Liver (tissue), 9 donors: ENCODE measurements around the gene NUP205. TPM values are rescaled to one million over a fixed set of nuclear protein-coding genes. Genes with fewer than 3 reads are reported as not detected.

Experiments
- DNase-seq: peaks from one replicate; pipeline ENCODE4 v3.0.0-alpha.2; 2017; ENCODE audit warnings: low spot score
- H3K27ac ChIP-seq, 2 donors: one replicate each; pipeline ENCODE4 v1.7.0; 2013; ENCODE audit warnings: inconsistent platforms in 2 of 2, low read length in 2 of 2, control low read depth in 1 of 2, low read depth in 1 of 2, mild to moderate bottlenecking in 1 of 2
- H3K27me3 ChIP-seq, 4 donors: one replicate each; pipeline versions ENCODE4 v1.6.1 to v1.7.0; 2013; ENCODE audit warnings: low read length in 3 of 4, inconsistent platforms in 1 of 4, mild to moderate bottlenecking in 1 of 4, moderate library complexity in 1 of 4; ENCODE audit not compliant: control insufficient read depth in 4 of 4, insufficient read depth in 4 of 4
- H3K36me3 ChIP-seq, 4 donors: one replicate each; pipeline versions ENCODE4 v1.6.1 to v1.7.0; 2013; ENCODE audit warnings: low read length in 3 of 4, mild to moderate bottlenecking in 3 of 4, low read depth in 1 of 4, moderate library complexity in 1 of 4; ENCODE audit not compliant: control insufficient read depth in 4 of 4, insufficient read depth in 3 of 4
- H3K4me1 ChIP-seq, 4 donors: one replicate each; pipeline versions ENCODE4 v1.6.1 to v1.7.0; 2013; ENCODE audit warnings: low read length in 3 of 4, mild to moderate bottlenecking in 3 of 4, moderate library complexity in 1 of 4; ENCODE audit not compliant: control insufficient read depth in 4 of 4, insufficient read depth in 4 of 4
- H3K4me3 ChIP-seq, 3 donors: one replicate each; pipeline versions ENCODE4 v1.6.1 to v1.7.0; 2013; ENCODE audit warnings: low read length in 3 of 3, control low read depth in 1 of 3, low read depth in 1 of 3, mild to moderate bottlenecking in 1 of 3
- H3K9ac ChIP-seq, 2 donors: one replicate each; pipeline ENCODE4 v1.7.0; 2013; ENCODE audit warnings: low read length in 2 of 2, mild to moderate bottlenecking in 2 of 2, moderate library complexity in 2 of 2, control low read depth in 1 of 2, low read depth in 1 of 2
- H3K9me3 ChIP-seq, 4 donors: one replicate each; pipeline versions ENCODE4 v1.6.1 to v1.7.0; 2013; ENCODE audit warnings: low read length in 3 of 4; ENCODE audit not compliant: control insufficient read depth in 4 of 4
- CTCF ChIP-seq: fragments of 150-350 bp; IDR thresholded peaks from 2 replicates; pipeline ENCODE4 v1.5.1; 2017; ENCODE audit warnings: improper control_type of control experiment, low read depth, low read length; ENCODE audit not compliant: missing input control
- FOXA1 ChIP-seq: IDR thresholded peaks from 2 replicates; pipeline ENCODE4 v1.6.1; 2016; ENCODE audit warnings: antibody characterized with exemption
- FOXA2 ChIP-seq: IDR thresholded peaks from 2 replicates; pipeline ENCODE4 v1.6.1; 2016; ENCODE audit warnings: antibody characterized with exemption
- JUND ChIP-seq, 2 donors: IDR thresholded peaks; 2 replicates each; pipeline ENCODE4 v1.6.1; 2016; ENCODE audit warnings: antibody characterized with exemption in 2 of 2
- MAX ChIP-seq: IDR thresholded peaks from 2 replicates; pipeline ENCODE4 v1.6.1; 2016; ENCODE audit warnings: antibody characterized with exemption
- NR2F2 ChIP-seq: IDR thresholded peaks from 2 replicates; pipeline ENCODE4 v1.6.1; 2016; ENCODE audit warnings: antibody characterized with exemption
- RAD21 ChIP-seq, 2 donors: IDR thresholded peaks; 2 replicates each; pipeline ENCODE4 v1.6.1; 2016; ENCODE audit warnings: antibody characterized with exemption in 2 of 2, mild to moderate bottlenecking in 2 of 2
- REST ChIP-seq: IDR thresholded peaks from 2 replicates; pipeline ENCODE4 v1.6.1; 2016; ENCODE audit warnings: antibody characterized with exemption, mild to moderate bottlenecking
- SP1 ChIP-seq: IDR thresholded peaks from 2 replicates; pipeline ENCODE4 v1.6.1; 2018; ENCODE audit warnings: antibody characterized with exemption, mild to moderate bottlenecking
- YY1 ChIP-seq: IDR thresholded peaks from 2 replicates; pipeline ENCODE4 v1.6.1; 2016; ENCODE audit warnings: antibody characterized with exemption, mild to moderate bottlenecking
- ZBTB33 ChIP-seq: IDR thresholded peaks from 2 replicates; pipeline ENCODE4 v1.6.1; 2016; ENCODE audit warnings: antibody characterized with exemption
- WGBS: extraction: QIAGEN DNeasy Blood & Tissue Kit; methylation state at CpG from one replicate; pipeline ENCODE4 v1.1.7; 2013; 5-methylcytosine and 5-hydroxymethylcytosine counted together
- polyA plus RNA-seq, 2 donors: library from polyadenylated mRNA; stranded (reverse) in 1 of 2; unstranded in 1 of 2; fragments of 200-250 nt in 1 of 2; fragments of >200 nt in 1 of 2; fragmentation: Nextera tagmentation in 1 of 2; extraction: Ambion mirVana in 1 of 2; gene quantifications; one replicate each; pipeline versions ENCODE4 v1.2.1 to v1.2.3, GENCODE V29; 2013 to 2015
- total RNA-seq, 2 donors: library from RNA; depleted of rRNA; stranded (reverse); fragments of >200 nt; gene quantifications; one replicate each; pipeline ENCODE4 v1.2.3, GENCODE V29; 2014
- donor health status: healthy.
- donor health status: healthy.
- donor health status: healthy.
- donor health status: healthy.
- donor health status: healthy.

NUP205 gene
- total and polyA plus RNA-seq, 4 donors = 6.3 to 27.8 (median 12.0) TPM

- TF ChIP-seq REST = no peak
- TF ChIP-seq NR2F2 = no peak
- TF ChIP-seq SP1 = no peak
- TF ChIP-seq RAD21 (IDR thresholded peaks at IDR 0.05) = no peak
These were observed 43.5 kb downstream of the NUP205 start (continued) for GRCh38 chr7:135601182-135601581.

- 89% methylated on average over 1 of the region's 1 CpG for WGBS
- Histone ChIP-seq H3K9ac (no peak overlapping the region), H3K27ac (no peak overlapping the region), H3K27me3 (no peaks in the 10 kb centered on the region), H3K36me3 (peaks cover 6 to 39% (median 29%) of the 10 kb centered on the region in 4 donors), H3K9me3 (no peaks in the 10 kb centered on the region), H3K4me3 (no peak overlapping the region), H3K4me1 (no peaks in the 10 kb centered on the region)
- no peak for DNase-seq
- TF ChIP-seq NR2F2 (no peak), FOXA1 (no peak), JUND (IDR thresholded peaks at IDR 0.05) (no peak), REST (no peak), CTCF (no peak), SP1 (no peak), ZBTB33 (no peak), YY1 (no peak), FOXA2 (no peak), MAX (no peak)
These were observed 44.6 kb downstream of the NUP205 start for GRCh38 chr7:135602304-135602703.
